Suprapubic skin (tissue), 4 donors: ENCODE measurements around the gene SLC50A1.

Experiments used
- CTCF ChIP-seq, 2 donors: fragments of 200-600 bp in 1 of 2; fragments of 450-650 bp in 1 of 2; sonication (generic) in 1 of 2; IDR thresholded peaks; one replicate each; pipeline ENCODE4 v1.5.1; 2016 to 2019; ENCODE audit warnings: antibody characterized with exemption in 2 of 2, mild to moderate bottlenecking in 1 of 2, moderate library complexity in 1 of 2
- EP300 ChIP-seq: sonication (generic); formaldehyde crosslinking; IDR thresholded peaks from one replicate; pipeline ENCODE4 v1.6.1; 2017; ENCODE audit warnings: antibody characterized with exemption
- POLR2A ChIP-seq, 2 donors: fragments of 450-650 bp; IDR thresholded peaks; one replicate each; pipeline ENCODE4 v1.6.1; 2017; ENCODE audit warnings: antibody characterized with exemption in 2 of 2, mild to moderate bottlenecking in 2 of 2, moderate library complexity in 2 of 2
- POLR2AphosphoS5 ChIP-seq, 3 donors: sonication (generic); formaldehyde crosslinking; IDR thresholded peaks; one replicate each; pipeline ENCODE4 v1.6.1; 2017; ENCODE audit warnings: antibody characterized with exemption in 3 of 3

GRCh38 chr1:155128755-155129473, 6.7 kb upstream of the SLC50A1 start:
- TF ChIP-seq EP300 (no peak), CTCF (IDR thresholded peaks at IDR 0.05) (no peak), POLR2A (IDR thresholded peaks at IDR 0.05) (no peak), POLR2AphosphoS5 (IDR thresholded peaks at IDR 0.05) (no peak)
